GM23248 (cell line): ENCODE data around the gene FXYD6. TPM values are rescaled to one million over a fixed set of nuclear protein-coding genes. Genes with fewer than 3 reads are reported as not detected.
A peak's percentile ranks its signal among the peaks of the same experiment; 100 is the strongest.

Experiments used
- DNase-seq: peaks from one replicate; pipeline ENCODE4 v3.0.0-alpha.2; 2015
- H2AFZ ChIP-seq: fragments of 200-600 bp; sonication (generic); 2 replicates; pipeline ENCODE4 v1.6.1; 2016; ENCODE audit warnings: antibody characterized with exemption
- H3F3A ChIP-seq: fragments of 200-600 bp; sonication (generic); 2 replicates; pipeline ENCODE4 v1.6.1; 2016; ENCODE audit warnings: mild to moderate bottlenecking, antibody characterized with exemption, mixed run types; ENCODE audit not compliant: insufficient read depth
- H3K27ac ChIP-seq: fragments of 200-600 bp; sonication (generic); 2 replicates; pipeline ENCODE4 v1.5.1; 2016; ENCODE audit warnings: mild to moderate bottlenecking
- H3K27me3 ChIP-seq: fragments of 200-600 bp; sonication (generic); replicated peaks from 2 replicates; pipeline ENCODE4 v1.6.1; 2016; ENCODE audit warnings: mild to moderate bottlenecking; ENCODE audit not compliant: insufficient read depth
- H3K36me3 ChIP-seq: fragments of 200-600 bp; sonication (generic); 2 replicates; pipeline ENCODE4 v1.6.1; 2016; ENCODE audit warnings: low read depth, mild to moderate bottlenecking
- H3K4me1 ChIP-seq: fragments of 200-600 bp; sonication (generic); 2 replicates; pipeline ENCODE4 v1.6.1; 2016; ENCODE audit warnings: mild to moderate bottlenecking; ENCODE audit not compliant: insufficient read depth
- H3K4me2 ChIP-seq: fragments of 200-600 bp; sonication (generic); one replicate; pipeline ENCODE4 v1.6.1; 2016; ENCODE audit warnings: mild to moderate bottlenecking; ENCODE audit not compliant: unreplicated experiment
- H3K4me3 ChIP-seq: fragments of 200-600 bp; sonication (generic); 2 replicates; pipeline ENCODE4 v1.5.1; 2016; ENCODE audit warnings: mild to moderate bottlenecking
- H3K79me2 ChIP-seq: fragments of 200-600 bp; sonication (generic); 2 replicates; pipeline ENCODE4 v1.6.1; 2016; ENCODE audit warnings: mild to moderate bottlenecking; ENCODE audit not compliant: insufficient read depth
- H3K9ac ChIP-seq: fragments of 200-600 bp; sonication (generic); 2 replicates; pipeline ENCODE4 v1.6.1; 2016; ENCODE audit warnings: mild to moderate bottlenecking
- H3K9me2 ChIP-seq: fragments of 200-600 bp; sonication (generic); 2 replicates; pipeline ENCODE4 v1.6.1; 2016; ENCODE audit warnings: mixed run types, mild to moderate bottlenecking, moderate library complexity; ENCODE audit not compliant: insufficient read depth
- H3K9me3 ChIP-seq: fragments of 200-600 bp; sonication (generic); one replicate; pipeline ENCODE4 v1.6.1; 2017; ENCODE audit warnings: low read depth
- H4K20me1 ChIP-seq: fragments of 200-600 bp; sonication (generic); 2 replicates; pipeline ENCODE4 v1.6.0; 2016; ENCODE audit not compliant: insufficient read depth
- EZH2 ChIP-seq: fragments of 200-600 bp; sonication (generic); IDR thresholded peaks from 2 replicates; pipeline ENCODE4 v1.6.1; 2018; ENCODE audit warnings: antibody characterized with exemption, mild to moderate bottlenecking; ENCODE audit not compliant: insufficient read depth, poor library complexity, severe bottlenecking
- EZH2phosphoT487 ChIP-seq: fragments of 200-600 bp; sonication (generic); IDR thresholded peaks from 2 replicates; pipeline ENCODE4 v1.6.1; 2018; ENCODE audit warnings: antibody characterized with exemption, moderate library complexity, mild to moderate bottlenecking, low read depth; ENCODE audit not compliant: insufficient read depth
- WGBS, 2 experiments: methylation state at CpG; one replicate each; pipeline ENCODE4 v1.1.6; 2015 to 2017; ENCODE audit warnings: low lambda C conversion rate in 2 of 2, low coverage in 1 of 2; ENCODE audit errors: missing lambda C conversion rate in 2 of 2; 5-methylcytosine and 5-hydroxymethylcytosine counted together
- in situ Hi-C: fragments of 300-500 bp; cut with MboI; formaldehyde crosslinking; loops from 2 replicates; pipeline ENCODE4 v1.15.0; 2020
- polyA plus RNA-seq: library from polyadenylated mRNA; unstranded; fragments of >200 nt; fragmentation: Nextera tagmentation; extraction: Ambion mirVana; gene quantifications from 2 replicates; pipeline ENCODE4 v1.2.1, GENCODE V29; 2016
- total RNA-seq: library from RNA; depleted of rRNA; stranded (reverse); fragments of >200 nt; shearing (Covaris generic); gene quantifications from 2 replicates; pipeline ENCODE4 v1.2.3, GENCODE V29; 2014

FXYD6 gene
- total and polyA plus RNA-seq, 2 experiments from 2014 or later = not detected

GRCh38 chr11:117823946-117824420, 52.5 kb downstream of the FXYD6 start:
- Histone ChIP-seq H3K9me3 (no peaks in the 10 kb centered on the region), H3K27me3 (0 out of 2 replicates have a peak, but pooled peaks cover 11% of the 10 kb centered on the region), H3K27ac (no peak overlapping the region), H4K20me1 (no peaks in the 10 kb centered on the region), H3F3A (no peaks in the 10 kb centered on the region), H3K79me2 (no peaks in the 10 kb centered on the region), H2AFZ (no peak overlapping the region), H3K4me1 (no peaks in the 10 kb centered on the region), H3K4me2 (no peak overlapping the region), H3K9me2 (no peaks in the 10 kb centered on the region), H3K9ac (no peak overlapping the region), H3K4me3 (no peak overlapping the region), H3K36me3 (no peaks in the 10 kb centered on the region)
- DNase-seq = no peak
- in situ Hi-C loops = no loop called here
- TF ChIP-seq EZH2 (no peak), EZH2phosphoT487 (no peak)
- 38 to 43% methylated on average over 13 of the region's 13 CpGs for WGBS, 2 experiments

- WGBS, 2 experiments = 73 to 75% methylated on average over 18 of the region's 18 CpGs
- H3K4me3 ChIP-seq = no peak overlapping the region
- no peak overlapping the region for H3K4me2 ChIP-seq
- H3K9me3 ChIP-seq = no peaks in the 10 kb centered on the region
- H4K20me1 ChIP-seq = no peaks in the 10 kb centered on the region
- H3F3A ChIP-seq = no peaks in the 10 kb centered on the region
- H3K9me2 ChIP-seq = no peaks in the 10 kb centered on the region
- TF ChIP-seq EZH2 (no peak), EZH2phosphoT487 (no peak)
- H3K79me2 ChIP-seq = no peaks in the 10 kb centered on the region
- in situ Hi-C loops = no loop called here
- no peak overlapping the region for H3K9ac ChIP-seq
- H3K36me3 ChIP-seq = no peaks in the 10 kb centered on the region
- no peak overlapping the region for H3K27ac ChIP-seq
- no peak for DNase-seq
- no peaks in the 10 kb centered on the region for H3K4me1 ChIP-seq
- no peak overlapping the region for H2AFZ ChIP-seq
- H3K27me3 ChIP-seq = 0 out of 2 replicates have a peak, but pooled peaks cover 11% of the 10 kb centered on the region
Measured at GRCh38 chr11:117823294-117823945, 53.0 kb downstream of the FXYD6 start.

GRCh38 chr11:117822074-117823033, 54.1 kb downstream of the FXYD6 start:
- TF ChIP-seq EZH2phosphoT487 (no peak), EZH2 (no peak)
- Histone ChIP-seq H3K4me3 (no peak overlapping the region), H3K27me3 (0 out of 2 replicates have a peak, but pooled peaks cover 11% of the 10 kb centered on the region), H3K9ac (no peak overlapping the region), H3K9me2 (no peaks in the 10 kb centered on the region), H4K20me1 (no peaks in the 10 kb centered on the region), H3K27ac (no peak overlapping the region), H3K4me2 (no peak overlapping the region), H3K36me3 (no peaks in the 10 kb centered on the region), H3K79me2 (no peaks in the 10 kb centered on the region), H3F3A (no peaks in the 10 kb centered on the region), H3K9me3 (no peaks in the 10 kb centered on the region), H2AFZ (no peak overlapping the region), H3K4me1 (no peaks in the 10 kb centered on the region)
- peak; percentile 41 for DNase-seq
- in situ Hi-C loops = no loop called here
- WGBS, 2 experiments = 61 to 67% methylated on average over 32 to 33 of the region's 33 CpGs

- DNase-seq = no peak
- 60 to 71% methylated on average over 11 to 12 of the region's 12 CpGs for WGBS, 2 experiments
- Histone ChIP-seq H3K9ac (no peak overlapping the region), H3K4me1 (no peaks in the 10 kb centered on the region), H3K27me3 (0 out of 2 replicates have a peak, but pooled peaks cover 6% of the 10 kb centered on the region), H3K36me3 (no peaks in the 10 kb centered on the region), H3K4me2 (no peak overlapping the region), H3K4me3 (no peak overlapping the region), H2AFZ (no peak overlapping the region), H3F3A (no peaks in the 10 kb centered on the region), H4K20me1 (no peaks in the 10 kb centered on the region), H3K9me3 (no peaks in the 10 kb centered on the region), H3K27ac (no peak overlapping the region), H3K79me2 (no peaks in the 10 kb centered on the region), H3K9me2 (no peaks in the 10 kb centered on the region)
- TF ChIP-seq EZH2phosphoT487 (no peak), EZH2 (no peak)
- in situ Hi-C loops = no loop called here
Measured at GRCh38 chr11:117821431-117821830, 55.0 kb downstream of the FXYD6 start.
